Astrocyte of the cerebellum (primary cell): ENCODE data around the gene ZBTB25.

ENCODE experiments used
- DNase-seq: peaks from one replicate; pipeline ENCODE4 v3.0.0-alpha.2; 2011; ENCODE audit warnings: low read depth
- H3K4me3 ChIP-seq: 2 replicates; pipeline ENCODE4 v1.5.1; 2011; ENCODE audit warnings: mild to moderate bottlenecking, low read depth, low read length, moderate library complexity
- CTCF ChIP-seq: IDR thresholded peaks from 2 replicates; pipeline ENCODE4 v1.5.1; 2012; ENCODE audit warnings: low read length, low read depth, moderate library complexity, mild to moderate bottlenecking; ENCODE audit errors: missing control alignments
- in situ Hi-C: cut with HindIII; loops from 2 replicates; pipeline ENCODE4 v1.10.0; 2017; ENCODE audit warnings: low sequenced_read_pairs

ZBTB25 gene

DNA sequence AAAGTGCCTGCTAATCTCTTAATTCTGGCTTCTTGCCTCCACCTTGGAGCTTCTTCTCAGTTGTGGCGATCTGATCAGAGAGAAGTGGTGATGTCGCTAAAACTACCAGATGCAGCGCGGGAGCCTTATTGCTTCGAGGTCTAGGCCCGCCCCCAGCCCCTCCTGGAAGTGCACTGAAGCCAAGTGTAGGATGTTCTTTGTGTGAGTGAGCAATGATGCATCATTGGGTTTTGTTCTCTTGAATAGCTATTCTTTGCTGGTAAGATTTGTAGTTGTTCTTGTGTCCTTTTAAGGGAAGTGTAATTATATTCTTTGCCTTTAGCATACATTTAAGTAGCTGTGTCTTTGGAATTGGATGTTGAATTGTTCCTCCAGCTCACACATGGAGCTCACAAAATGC lies 79.7 kb downstream of the ZBTB25 start:
- H3K4me3 ChIP-seq, result no peak overlapping the region
- TF ChIP-seq CTCF, result no peak
- in situ Hi-C loops, result no loop called here
- peak; percentile 45 for DNase-seq

GRCh38 chr14:64422756-64423155 lies 80.9 kb downstream of the ZBTB25 start:
- no peak for DNase-seq
- TF ChIP-seq CTCF, result no peak
- H3K4me3 ChIP-seq, result no peak overlapping the region
- in situ Hi-C loops, result no loop called here

- H3K4me3 ChIP-seq, result no peak overlapping the region
- DNase-seq, result no peak
- no peak for TF ChIP-seq CTCF
- in situ Hi-C loops, result no loop called here
Observed at GRCh38 chr14:64422005-64422404, 81.6 kb downstream of the ZBTB25 start.

- no peak for TF ChIP-seq CTCF
- H3K4me3 ChIP-seq, result no peak overlapping the region
- in situ Hi-C loops, result no loop called here
- DNase-seq, result peak; percentile 49
Observed at GRCh38 chr14:64421166-64421565, 82.5 kb downstream of the ZBTB25 start.

GRCh38 chr14:64419003-64419402 lies 84.6 kb downstream of the ZBTB25 start:
- TF ChIP-seq CTCF, result no peak
- no peak for DNase-seq
- in situ Hi-C loops, result no loop called here
- H3K4me3 ChIP-seq, result no peak overlapping the region

DNA sequence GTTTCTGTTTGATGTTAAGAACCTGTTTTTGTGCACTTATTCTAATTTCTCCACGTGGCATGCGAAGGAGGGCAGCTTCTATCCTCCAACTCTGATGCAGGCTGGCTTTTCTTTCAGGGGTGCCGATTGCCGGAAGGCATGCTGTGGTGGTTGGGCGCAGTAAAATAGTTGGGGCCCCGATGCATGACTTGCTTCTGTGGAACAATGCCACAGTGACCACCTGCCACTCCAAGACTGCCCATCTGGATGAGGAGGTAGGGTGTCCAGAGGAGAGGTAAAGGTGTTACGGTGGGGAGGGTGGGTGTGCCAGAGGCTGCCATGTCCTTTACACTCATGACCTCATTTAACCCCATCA lies 85.9 kb downstream of the ZBTB25 start:
- no peak overlapping the region for H3K4me3 ChIP-seq
- no peak for TF ChIP-seq CTCF
- in situ Hi-C loops, result no loop called here
- no peak for DNase-seq
